Lower leg skin (tissue), 4 donors: ENCODE data around the gene ANKS6. TPM values are rescaled to one million over a fixed set of nuclear protein-coding genes. Genes with fewer than 3 reads are reported as not detected.

Source experiments
- DNase-seq, 2 donors: peaks; one replicate each; pipeline ENCODE4 v3.0.0-alpha.2; 2019; ENCODE audit warnings: low spot score in 2 of 2
- H3K4me3 ChIP-seq: fragments of 200-600 bp; sonication (generic); 2 replicates; pipeline ENCODE4 v1.5.1; 2017; ENCODE audit warnings: mild to moderate bottlenecking, low read depth; ENCODE audit not compliant: poor library complexity, severe bottlenecking
- POLR2A ChIP-seq, 2 donors: fragments of 450-650 bp; IDR thresholded peaks; one replicate each; pipeline ENCODE4 v1.6.1; 2016 to 2017; ENCODE audit warnings: antibody characterized with exemption in 2 of 2, mild to moderate bottlenecking in 1 of 2, moderate library complexity in 1 of 2
- WGBS, 2 donors: methylation state at CpG; one replicate each; pipeline ENCODE4 v1.1.5; 2018; 5-methylcytosine and 5-hydroxymethylcytosine counted together
- intact Hi-C: fragments of 100-400 bp; cut with DNase I; formaldehyde crosslinking; loops from one replicate; pipeline ENCODE4 v1.15.0; 2023; ENCODE audit warnings: low total_unique reads
- total RNA-seq, 4 donors: library from RNA; depleted of rRNA; stranded (reverse); fragments of >200 nt; gene quantifications; one replicate each; pipeline ENCODE4 v1.1.0, GENCODE V29; 2016
- TF ChIP-seq, protein P1 (sequence below), 3 donors: fragments of 450-650 bp; IDR thresholded peaks; one replicate each; pipeline ENCODE4 v1.5.1; 2016; ENCODE audit warnings: antibody characterized with exemption in 3 of 3, mild to moderate bottlenecking in 3 of 3, moderate library complexity in 2 of 3

Gene ANKS6
- total RNA-seq, 4 donors from 2014 or later: 11.3 to 28.0 (median 19.1) TPM

- no peak for TF ChIP-seq POLR2A (IDR thresholded peaks at IDR 0.05)
- TF ChIP-seq, protein P1, sequence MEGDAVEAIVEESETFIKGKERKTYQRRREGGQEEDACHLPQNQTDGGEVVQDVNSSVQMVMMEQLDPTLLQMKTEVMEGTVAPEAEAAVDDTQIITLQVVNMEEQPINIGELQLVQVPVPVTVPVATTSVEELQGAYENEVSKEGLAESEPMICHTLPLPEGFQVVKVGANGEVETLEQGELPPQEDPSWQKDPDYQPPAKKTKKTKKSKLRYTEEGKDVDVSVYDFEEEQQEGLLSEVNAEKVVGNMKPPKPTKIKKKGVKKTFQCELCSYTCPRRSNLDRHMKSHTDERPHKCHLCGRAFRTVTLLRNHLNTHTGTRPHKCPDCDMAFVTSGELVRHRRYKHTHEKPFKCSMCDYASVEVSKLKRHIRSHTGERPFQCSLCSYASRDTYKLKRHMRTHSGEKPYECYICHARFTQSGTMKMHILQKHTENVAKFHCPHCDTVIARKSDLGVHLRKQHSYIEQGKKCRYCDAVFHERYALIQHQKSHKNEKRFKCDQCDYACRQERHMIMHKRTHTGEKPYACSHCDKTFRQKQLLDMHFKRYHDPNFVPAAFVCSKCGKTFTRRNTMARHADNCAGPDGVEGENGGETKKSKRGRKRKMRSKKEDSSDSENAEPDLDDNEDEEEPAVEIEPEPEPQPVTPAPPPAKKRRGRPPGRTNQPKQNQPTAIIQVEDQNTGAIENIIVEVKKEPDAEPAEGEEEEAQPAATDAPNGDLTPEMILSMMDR (IDR thresholded peaks at IDR 0.05): no peak
- intact Hi-C loops: no loop called here
- H3K4me3 ChIP-seq: no peak overlapping the region
- peak in 1 of 2 donors; percentile 67 for DNase-seq
- 70 to 84% methylated on average over 2 of the region's 2 CpGs for WGBS, 2 donors
Observed at GRCh38 chr9:98793031-98793430, 3.3 kb downstream of the ANKS6 start.

DNA sequence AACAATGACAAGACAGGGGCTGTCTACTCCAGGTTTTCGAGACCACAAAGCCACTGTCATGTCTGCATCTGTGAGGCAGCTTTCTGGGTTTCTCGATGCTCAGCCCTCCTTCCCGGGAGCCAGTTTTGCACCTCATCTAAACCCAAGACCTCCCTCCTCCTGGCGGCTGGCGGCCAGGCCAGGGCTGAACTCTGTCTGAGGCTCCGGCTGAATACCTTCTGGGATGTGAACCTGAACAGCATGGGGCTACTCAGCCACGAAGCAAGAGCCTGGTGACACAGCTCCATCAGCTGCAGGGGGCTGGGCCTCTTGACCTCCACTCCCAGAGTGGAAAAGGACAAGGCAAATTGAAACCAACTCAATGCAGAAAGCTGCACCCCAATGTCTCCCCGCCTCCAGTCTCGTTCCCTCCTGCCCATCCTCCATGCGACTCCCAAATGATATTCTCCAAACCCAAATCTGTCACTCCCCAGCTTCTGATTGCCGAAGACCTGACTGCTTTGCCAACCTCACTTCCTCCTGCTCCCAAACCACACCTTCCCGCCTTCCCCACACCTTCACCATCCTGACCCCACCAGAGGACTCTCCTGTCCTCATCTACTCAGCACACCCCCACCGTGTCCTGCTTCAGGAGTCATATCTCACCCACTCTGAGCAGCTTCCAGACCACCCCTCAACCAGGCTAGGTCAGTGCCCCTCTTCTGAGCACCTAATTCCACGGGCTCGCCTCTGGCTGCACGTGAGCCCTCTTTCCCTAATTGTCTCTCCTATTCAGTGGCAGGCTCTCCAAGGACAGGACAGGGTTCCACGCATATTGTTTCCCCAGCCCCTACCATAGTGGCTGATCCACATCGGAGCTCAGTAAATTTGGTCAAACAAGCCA lies 4.5 kb downstream of the ANKS6 start:
- 83 to 87% methylated on average over 18 of the region's 18 CpGs for WGBS, 2 donors
- no peak overlapping the region for H3K4me3 ChIP-seq
- peak in 1 of 2 donors; percentile 81 for DNase-seq
- TF ChIP-seq, protein P1 (IDR thresholded peaks at IDR 0.05): no peak
- TF ChIP-seq POLR2A (IDR thresholded peaks at IDR 0.05): no peak
- intact Hi-C loops: no loop called here

- TF ChIP-seq POLR2A (IDR thresholded peaks at IDR 0.05): no peak
- TF ChIP-seq, protein P1 (IDR thresholded peaks at IDR 0.05): peak in 2 of 3 donors; percentile 53 to 97
- intact Hi-C loops: no loop called here
- no peak overlapping the region for H3K4me3 ChIP-seq
- peak; percentile 80 to 97 for DNase-seq
- 33 to 38% methylated on average over 10 of the region's 10 CpGs for WGBS, 2 donors
Observed at GRCh38 chr9:98790842-98791607, 5.3 kb downstream of the ANKS6 start.

DNA sequence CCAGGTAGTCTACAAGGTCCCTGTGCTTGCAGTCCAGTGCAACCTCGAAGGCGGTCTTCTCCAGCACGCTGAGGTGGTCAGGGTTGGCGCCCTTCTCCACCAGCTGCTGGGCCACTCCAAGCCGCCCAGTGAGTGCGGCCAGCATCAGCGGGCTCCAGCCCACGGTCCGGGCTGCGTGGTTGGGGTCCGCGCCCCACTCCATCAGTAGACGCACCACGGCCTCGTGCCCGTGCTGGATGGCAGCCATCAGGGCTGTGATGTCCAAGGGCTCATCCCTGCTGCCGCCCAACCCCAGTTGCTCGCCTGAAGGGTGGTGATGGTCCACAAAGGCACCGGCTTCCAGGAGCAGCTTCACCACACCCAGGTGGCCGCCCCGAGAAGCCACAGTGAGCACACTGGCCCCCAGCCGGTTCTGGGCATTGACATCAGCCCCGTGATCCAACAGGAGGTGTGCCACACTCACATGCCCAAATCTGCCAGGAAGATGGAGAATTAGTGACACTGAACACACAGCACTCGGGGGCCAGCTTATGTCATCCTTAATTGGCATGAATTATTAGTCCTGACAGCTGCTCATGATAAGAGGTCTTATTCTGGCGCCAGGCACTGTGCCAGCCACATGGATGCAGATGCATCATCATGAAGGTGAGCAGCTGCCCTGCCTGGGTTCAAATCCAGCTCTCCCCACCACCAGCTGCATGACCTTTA lies 6.1 kb downstream of the ANKS6 start:
- TF ChIP-seq, protein P1 (IDR thresholded peaks at IDR 0.05): no peak
- no peak for TF ChIP-seq POLR2A (IDR thresholded peaks at IDR 0.05)
- 59 to 78% methylated on average over 4 to 10 of the region's 25 CpGs for WGBS, 2 donors
- no peak overlapping the region for H3K4me3 ChIP-seq
- intact Hi-C loops: no loop called here
- peak in 1 of 2 donors; percentile 86 for DNase-seq

- TF ChIP-seq, protein P1 (IDR thresholded peaks at IDR 0.05): no peak
- no peak for TF ChIP-seq POLR2A (IDR thresholded peaks at IDR 0.05)
- 95 to 96% methylated on average over 5 of the region's 5 CpGs for WGBS, 2 donors
- no peak overlapping the region for H3K4me3 ChIP-seq
- intact Hi-C loops: loop anchor here (10.0 kb wide), 1 partner anchor 475 kb away; no protein-coding TSS in a partner anchor
- DNase-seq: peak in 1 of 2 donors; percentile 32
Observed at GRCh38 chr9:98789483-98790133, 6.7 kb downstream of the ANKS6 start.
